ENCODE data around the gene NBPF9.
"Not testable (repeated sequence)": the region's sequence is repeated elsewhere in the genome, so short reads cannot be mapped to it uniquely, and the experiment has no call there.

DNA sequence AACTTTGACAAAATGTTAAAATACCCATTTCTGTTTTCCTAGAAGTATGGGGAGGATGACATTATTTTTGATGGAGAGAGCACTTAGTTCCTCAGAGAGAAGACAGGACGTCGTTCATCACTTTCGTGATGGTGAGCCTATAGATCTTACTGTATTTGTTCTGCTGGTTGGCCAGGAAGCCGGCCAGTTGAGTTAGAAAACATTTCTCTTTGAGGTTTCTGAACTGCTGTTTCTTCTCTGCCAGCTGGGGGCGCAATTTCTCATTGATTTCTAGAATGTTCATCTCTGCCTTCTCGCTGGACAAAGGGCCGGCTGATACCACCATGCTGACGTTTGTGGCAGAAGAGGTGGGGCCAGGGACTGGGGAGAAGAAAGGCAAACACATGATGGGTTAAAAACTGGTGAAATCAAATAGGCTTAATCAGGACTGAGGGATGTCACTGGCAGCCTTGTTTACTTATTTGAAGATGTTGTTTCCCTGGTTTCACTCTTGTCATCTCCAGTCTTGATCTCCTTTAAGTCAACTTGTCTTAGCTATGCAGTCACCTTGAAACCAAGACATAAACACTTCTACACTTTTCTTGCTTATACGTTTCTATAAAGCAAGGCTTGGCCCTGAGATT lies 27.7 kb downstream of the NBPF9 start:
- TF ChIP-seq, protein P1, sequence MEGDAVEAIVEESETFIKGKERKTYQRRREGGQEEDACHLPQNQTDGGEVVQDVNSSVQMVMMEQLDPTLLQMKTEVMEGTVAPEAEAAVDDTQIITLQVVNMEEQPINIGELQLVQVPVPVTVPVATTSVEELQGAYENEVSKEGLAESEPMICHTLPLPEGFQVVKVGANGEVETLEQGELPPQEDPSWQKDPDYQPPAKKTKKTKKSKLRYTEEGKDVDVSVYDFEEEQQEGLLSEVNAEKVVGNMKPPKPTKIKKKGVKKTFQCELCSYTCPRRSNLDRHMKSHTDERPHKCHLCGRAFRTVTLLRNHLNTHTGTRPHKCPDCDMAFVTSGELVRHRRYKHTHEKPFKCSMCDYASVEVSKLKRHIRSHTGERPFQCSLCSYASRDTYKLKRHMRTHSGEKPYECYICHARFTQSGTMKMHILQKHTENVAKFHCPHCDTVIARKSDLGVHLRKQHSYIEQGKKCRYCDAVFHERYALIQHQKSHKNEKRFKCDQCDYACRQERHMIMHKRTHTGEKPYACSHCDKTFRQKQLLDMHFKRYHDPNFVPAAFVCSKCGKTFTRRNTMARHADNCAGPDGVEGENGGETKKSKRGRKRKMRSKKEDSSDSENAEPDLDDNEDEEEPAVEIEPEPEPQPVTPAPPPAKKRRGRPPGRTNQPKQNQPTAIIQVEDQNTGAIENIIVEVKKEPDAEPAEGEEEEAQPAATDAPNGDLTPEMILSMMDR (IDR thresholded peaks at IDR 0.05): peak; percentile 31
- TF ChIP-seq EZH2 (IDR thresholded peaks at IDR 0.05; ENCODE audit: borderline replicate concordance, insufficient read depth, low read depth, low read length, poor library complexity, severe bottlenecking): not testable (repeated sequence)

Measured in B cell (primary cell).